Measurements from ENCODE around the gene IL17D.

DNA sequence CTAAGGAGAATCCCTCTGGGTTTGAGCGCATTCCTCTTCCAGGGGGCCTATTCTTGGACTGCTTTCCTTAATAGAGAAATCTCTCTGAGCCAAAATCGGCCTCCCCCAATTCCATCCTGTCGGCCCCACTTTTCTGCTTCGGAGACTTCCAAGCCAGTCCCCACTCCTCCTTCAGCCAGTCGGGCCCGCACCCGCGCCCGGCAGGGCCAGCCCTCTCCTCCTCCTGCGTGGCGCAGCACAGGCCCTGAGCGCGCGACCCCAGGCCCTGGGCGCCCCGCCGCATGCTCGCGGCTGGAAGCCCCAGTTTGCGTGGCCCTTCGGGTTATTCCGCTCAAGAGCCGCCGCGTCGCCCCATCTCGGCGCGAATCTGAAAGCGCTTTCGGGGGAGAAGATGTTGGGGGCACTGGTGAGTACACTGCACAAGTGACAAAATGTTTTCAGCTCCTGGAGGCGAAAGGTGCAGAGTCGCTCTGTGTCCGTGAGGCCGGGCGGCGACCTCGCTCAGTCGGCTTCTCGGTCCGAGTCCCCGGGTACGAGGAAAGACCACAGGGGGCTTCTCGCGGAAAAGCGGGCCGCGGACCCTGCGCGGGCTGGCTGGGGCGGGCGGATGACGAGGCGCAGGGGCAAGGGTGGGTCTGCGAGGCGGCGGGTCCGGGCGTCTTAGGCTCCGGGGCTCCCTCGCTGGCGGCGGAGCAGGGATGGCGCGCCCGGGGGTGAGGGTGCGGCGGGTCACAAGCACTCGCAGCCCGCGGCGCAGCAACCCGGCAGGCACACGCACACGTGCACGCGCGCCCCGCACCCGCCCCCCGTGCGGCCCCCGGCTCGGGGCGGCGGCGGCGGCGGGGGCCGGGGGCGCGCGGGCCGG is at the start of gene IL17D:
- TF ChIP-seq, protein P1, sequence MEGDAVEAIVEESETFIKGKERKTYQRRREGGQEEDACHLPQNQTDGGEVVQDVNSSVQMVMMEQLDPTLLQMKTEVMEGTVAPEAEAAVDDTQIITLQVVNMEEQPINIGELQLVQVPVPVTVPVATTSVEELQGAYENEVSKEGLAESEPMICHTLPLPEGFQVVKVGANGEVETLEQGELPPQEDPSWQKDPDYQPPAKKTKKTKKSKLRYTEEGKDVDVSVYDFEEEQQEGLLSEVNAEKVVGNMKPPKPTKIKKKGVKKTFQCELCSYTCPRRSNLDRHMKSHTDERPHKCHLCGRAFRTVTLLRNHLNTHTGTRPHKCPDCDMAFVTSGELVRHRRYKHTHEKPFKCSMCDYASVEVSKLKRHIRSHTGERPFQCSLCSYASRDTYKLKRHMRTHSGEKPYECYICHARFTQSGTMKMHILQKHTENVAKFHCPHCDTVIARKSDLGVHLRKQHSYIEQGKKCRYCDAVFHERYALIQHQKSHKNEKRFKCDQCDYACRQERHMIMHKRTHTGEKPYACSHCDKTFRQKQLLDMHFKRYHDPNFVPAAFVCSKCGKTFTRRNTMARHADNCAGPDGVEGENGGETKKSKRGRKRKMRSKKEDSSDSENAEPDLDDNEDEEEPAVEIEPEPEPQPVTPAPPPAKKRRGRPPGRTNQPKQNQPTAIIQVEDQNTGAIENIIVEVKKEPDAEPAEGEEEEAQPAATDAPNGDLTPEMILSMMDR (IDR thresholded peaks at IDR 0.05) = no peak
- TF ChIP-seq POLR2A (IDR thresholded peaks at IDR 0.05) = no peak
